EH (cell line): Measurements from ENCODE around the gene SPINK7.

Experiments used
- DNase-seq: peaks from one replicate; pipeline ENCODE4 v3.0.0-alpha.2; 2015; ENCODE audit warnings: low read depth

SPINK7 gene

DNA sequence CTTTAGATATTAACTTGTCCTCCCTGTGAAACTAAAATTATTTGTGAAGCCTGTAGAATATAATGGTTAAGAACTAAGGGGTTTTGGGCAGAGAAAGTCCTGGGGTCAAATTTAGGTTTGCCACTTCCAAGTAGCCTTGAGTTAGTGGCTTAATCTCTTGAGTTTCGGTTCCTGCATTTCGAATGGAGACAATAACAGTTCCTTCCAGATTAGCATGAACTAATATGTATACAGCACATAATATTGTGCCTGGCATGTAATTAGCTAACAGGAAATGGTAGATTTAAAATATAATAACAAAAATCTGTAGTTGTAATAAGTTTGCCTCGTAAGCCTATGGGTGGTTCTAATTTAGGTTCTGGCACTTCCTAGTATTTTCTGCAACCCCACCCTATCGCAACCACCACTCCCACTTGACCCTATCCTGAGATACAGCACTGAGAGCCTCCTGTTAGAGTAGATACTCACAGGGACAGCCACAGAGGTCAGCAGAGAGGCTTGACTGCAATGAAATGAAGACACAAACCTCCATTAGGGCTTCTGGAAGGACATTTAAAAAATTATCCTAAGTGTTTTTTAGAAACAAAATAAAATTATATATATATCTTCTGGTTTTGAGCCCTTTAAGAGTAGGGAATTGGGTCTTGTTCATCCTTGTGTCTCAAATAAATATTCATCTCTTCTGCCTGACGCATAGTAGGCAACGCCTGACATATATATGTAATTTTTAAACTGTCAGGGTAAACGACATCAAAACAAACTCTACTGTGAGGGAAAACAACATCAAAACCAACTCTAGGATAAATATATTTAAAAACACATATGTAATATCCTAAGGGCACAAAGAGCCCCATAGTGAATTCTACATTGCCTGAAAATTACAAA, 31.6 kb downstream of the SPINK7 start:
- no peak for DNase-seq

DNA sequence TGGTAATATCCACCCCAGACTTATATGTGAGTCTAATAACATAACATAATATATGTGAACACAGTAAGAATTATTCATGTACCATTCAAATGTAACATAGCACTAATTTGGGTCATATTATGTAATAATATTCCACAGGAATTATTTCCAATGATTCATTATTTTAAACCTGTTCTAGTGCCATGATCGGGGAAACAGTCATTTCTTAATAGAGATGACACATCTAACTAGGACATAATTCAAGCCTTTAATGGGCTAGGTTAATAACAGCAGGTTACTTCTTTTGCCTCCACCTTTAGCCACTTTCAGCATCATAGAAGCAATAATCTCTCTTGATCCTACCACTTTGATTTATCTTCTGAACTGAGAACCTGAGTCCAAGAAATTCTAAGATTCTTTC, 35.5 kb downstream of the SPINK7 start:
- no peak for DNase-seq

DNA sequence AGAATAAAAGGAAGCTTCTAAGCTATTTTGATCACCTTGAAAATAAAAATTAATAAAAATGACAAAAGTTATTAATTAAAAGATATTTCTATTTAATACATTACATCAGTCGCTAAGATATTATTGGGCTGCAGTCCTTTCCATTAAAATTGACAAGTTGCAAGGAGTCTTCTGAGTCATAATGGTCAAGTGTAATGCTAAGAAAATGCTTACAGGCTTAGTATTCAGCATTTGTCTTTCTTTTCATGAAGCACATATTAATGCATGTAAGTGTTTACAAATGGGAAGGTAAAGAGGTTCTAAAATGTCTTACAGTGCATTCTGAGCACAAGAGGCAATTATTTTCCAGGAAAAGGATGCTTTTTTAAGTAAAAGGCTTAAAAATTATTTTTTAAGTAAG, 40.5 kb downstream of the SPINK7 start:
- no peak for DNase-seq

- DNase-seq = no peak
Measured at GRCh38 chr5:148353634-148354033, 41.4 kb downstream of the SPINK7 start.

DNA sequence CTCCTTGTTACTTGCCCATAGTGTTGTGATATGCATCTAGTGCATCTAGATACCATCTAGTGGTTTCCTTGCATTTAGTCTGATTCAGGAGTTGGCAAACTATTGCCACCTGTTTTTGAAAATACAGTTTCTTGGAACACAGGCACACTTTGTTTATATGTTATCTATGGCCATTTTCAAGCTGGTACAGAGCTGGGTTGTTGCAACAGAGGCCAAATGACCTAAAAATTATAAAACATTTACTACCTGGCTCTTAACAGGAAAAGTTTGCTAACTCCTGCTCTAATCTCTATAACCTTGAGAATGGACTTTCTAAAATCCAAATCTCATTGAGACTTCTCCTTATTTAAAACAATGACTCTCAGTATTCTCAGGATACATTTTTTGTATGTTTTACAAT, 52.1 kb downstream of the SPINK7 start:
- DNase-seq = no peak
